ENCODE results near the gene TMBIM4.

GRCh38 chr12:66159123-66159522 is 10.7 kb downstream of the TMBIM4 start:
- TF ChIP-seq EP300 (IDR thresholded peaks at IDR 0.05) (no peak), CTCF (IDR thresholded peaks at IDR 0.05) (no peak), POLR2A (IDR thresholded peaks at IDR 0.05) (no peak)
